NCI-H187 treated with DMSO at 0.1 percent for 48 hours (cell line): ENCODE results near the gene PAXIP1.

Experiments
- DNase-seq: peaks from one replicate; lab custom pipeline; 2025; lab: John Stamatoyannopoulos, UW

PAXIP1 gene

GRCh38 chr7:154996756-154997155, 6.2 kb downstream of the PAXIP1 start:
- no peak for DNase-seq

GRCh38 chr7:154996101-154996500, 6.8 kb downstream of the PAXIP1 start:
- no peak for DNase-seq

- DNase-seq, result no peak
Measured at GRCh38 chr7:154994996-154995395, 7.9 kb downstream of the PAXIP1 start.

GRCh38 chr7:154990964-154991540, 11.9 kb downstream of the PAXIP1 start:
- no peak for DNase-seq

- DNase-seq, result no peak
Measured at GRCh38 chr7:154987571-154987970, 15.4 kb downstream of the PAXIP1 start.

- no peak for DNase-seq
Measured at GRCh38 chr7:154986200-154986945, 16.6 kb downstream of the PAXIP1 start.

GRCh38 chr7:154985230-154985629, 17.7 kb downstream of the PAXIP1 start:
- no peak for DNase-seq

GRCh38 chr7:154984601-154985188, 18.2 kb downstream of the PAXIP1 start:
- no peak for DNase-seq

GRCh38 chr7:154978017-154978416, 24.9 kb downstream of the PAXIP1 start:
- no peak for DNase-seq

GRCh38 chr7:154977250-154977649, 25.7 kb downstream of the PAXIP1 start:
- no peak for DNase-seq

GRCh38 chr7:154976844-154977243, 26.1 kb downstream of the PAXIP1 start:
- no peak for DNase-seq

GRCh38 chr7:154975984-154976383, 26.9 kb downstream of the PAXIP1 start:
- no peak for DNase-seq

GRCh38 chr7:154973381-154973780, 29.5 kb downstream of the PAXIP1 start:
- DNase-seq, result no peak

- DNase-seq, result no peak
Measured at GRCh38 chr7:154968336-154969001, 34.5 kb downstream of the PAXIP1 start.

- DNase-seq, result no peak
Measured at GRCh38 chr7:154967401-154967955, 35.4 kb downstream of the PAXIP1 start.

- no peak for DNase-seq
Measured at GRCh38 chr7:154965014-154965413, 37.9 kb downstream of the PAXIP1 start.

GRCh38 chr7:154960063-154960790, 42.7 kb downstream of the PAXIP1 start:
- no peak for DNase-seq

- no peak for DNase-seq
Measured at GRCh38 chr7:154956427-154956826, 46.5 kb downstream of the PAXIP1 start.

- no peak for DNase-seq
Measured at GRCh38 chr7:154953006-154953684, 49.8 kb downstream of the PAXIP1 start.

- no peak for DNase-seq
Measured at GRCh38 chr7:154950960-154951359, 52.0 kb downstream of the PAXIP1 start.

- no peak for DNase-seq
Measured at GRCh38 chr7:154947604-154948003, 55.3 kb downstream of the PAXIP1 start.
